ENCODE measurements around the gene RERE.
"Not testable (repeated sequence)": the region's sequence is repeated elsewhere in the genome, so short reads cannot be mapped to it uniquely, and the experiment has no call there.

RERE gene

DNA sequence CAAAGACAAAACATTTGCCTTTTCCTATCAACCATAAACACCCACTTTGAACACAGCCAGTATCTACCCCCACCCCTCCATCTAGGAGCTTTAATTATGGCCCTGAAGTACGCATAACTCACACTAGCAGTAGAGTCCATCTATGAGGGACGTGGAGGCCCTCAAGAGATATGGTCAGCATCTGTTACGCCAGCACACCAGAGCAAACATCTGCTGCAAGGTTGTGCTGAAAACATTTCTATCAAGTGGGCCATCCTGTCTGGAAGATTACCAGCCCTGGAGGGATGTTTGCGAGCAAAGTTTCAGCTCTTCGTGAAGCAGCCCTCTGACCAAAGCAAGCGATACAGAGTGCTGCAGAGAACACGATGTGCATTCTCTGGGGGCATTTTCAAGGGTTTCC, 424.9 kb downstream of the RERE start:
- no peak for DNase-seq

- no peak for DNase-seq
Observed at GRCh38 chr1:8390707-8391106, 426.7 kb downstream of the RERE start.

DNA sequence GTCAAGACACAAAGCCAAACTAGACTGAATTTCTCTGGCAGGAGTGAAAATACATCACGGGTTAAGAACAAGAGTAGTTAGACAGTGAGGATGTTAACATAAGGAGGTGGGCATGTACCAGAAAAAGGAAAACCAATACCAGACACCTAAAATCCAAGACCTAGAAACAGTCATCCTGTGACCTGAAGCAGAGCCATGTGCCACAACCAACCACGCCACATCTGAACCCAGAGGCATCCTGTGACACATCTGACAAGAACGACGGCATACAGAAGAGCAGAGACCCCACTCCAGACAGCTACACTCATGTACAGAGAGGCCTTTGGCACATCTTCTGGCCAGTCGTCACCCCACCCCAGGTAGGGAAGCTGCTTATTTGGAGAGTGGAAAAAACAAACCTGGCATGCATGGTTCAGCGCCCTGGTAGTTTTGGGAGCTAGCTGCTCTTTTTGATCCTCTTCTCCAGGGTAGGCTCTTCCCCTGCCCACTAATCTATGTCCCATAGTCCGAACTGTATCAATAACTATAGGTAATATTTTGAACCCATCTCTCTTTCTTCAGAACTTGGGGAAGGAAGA, 427.4 kb downstream of the RERE start:
- no peak for DNase-seq

- DNase-seq: no peak
Observed at GRCh38 chr1:8388732-8389562, 428.5 kb downstream of the RERE start.

- no peak for DNase-seq
Observed at GRCh38 chr1:8386247-8386646, 431.2 kb downstream of the RERE start.

GRCh38 chr1:8384577-8384976, 432.9 kb downstream of the RERE start:
- DNase-seq: no peak

DNA sequence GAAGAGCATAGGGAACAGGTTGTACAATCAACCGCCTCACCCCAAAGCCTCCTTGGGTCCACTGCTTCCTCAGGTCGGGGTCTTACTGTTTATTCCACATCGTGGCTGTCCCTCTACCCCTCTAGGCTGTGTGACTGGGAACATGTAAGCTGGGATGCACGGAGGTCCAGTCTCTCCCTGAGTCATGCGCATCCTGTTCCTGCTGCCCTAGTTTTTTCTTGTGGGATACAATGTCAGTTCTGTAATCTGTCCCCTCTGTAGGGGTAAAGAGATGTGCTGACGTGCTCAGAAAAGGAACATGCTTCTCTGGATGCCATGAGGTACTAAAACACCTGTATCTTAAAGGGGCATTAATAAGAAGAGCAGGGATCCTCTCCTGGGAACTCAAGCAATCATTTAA, 433.4 kb downstream of the RERE start:
- DNase-seq: no peak

DNA sequence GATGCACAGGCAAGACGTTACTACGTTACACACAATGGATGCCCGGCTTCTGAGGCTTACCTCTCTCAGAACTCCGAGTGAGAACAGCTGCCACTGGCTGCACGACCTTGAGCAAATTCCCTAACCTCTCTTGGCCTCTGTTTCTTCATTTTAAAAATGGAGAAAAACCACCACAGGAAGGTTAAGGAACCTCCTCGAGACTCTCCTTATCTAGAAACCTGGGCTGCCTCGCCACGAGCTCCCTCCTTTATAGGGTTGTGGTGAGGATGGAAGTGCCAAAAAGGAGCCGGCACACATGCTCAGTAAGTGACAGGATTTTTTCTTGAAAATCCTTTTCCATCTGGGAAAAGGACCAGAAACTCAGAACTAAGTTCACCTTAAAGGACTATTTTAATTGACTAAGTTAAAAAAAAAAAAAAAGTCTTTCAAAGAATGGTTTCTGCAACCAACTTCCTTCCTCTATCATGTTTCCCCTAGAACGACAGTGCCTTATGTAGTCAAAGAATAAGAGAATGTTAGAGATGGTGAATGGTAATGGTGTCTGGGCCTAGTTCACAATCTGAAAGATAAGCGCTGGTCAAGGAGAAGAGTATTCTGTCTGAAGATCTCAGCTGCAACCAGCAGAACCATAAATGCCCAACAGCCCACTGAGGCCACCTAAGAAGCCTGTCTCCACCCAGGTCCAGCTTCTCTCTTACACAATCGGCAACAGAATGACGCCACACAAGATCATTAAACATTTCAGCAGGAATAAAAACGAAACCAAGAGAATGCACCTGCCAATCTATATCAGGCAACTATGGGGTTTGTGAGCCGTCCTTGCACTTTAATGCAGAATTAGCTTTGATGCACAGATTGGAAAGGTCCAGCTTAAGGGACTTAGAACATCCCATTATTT, 434.6 kb downstream of the RERE start:
- no peak for DNase-seq

GRCh38 chr1:8382051-8382505, 435.4 kb downstream of the RERE start:
- DNase-seq: no peak

GRCh38 chr1:8381618-8382017, 435.8 kb downstream of the RERE start:
- no peak for DNase-seq

DNA sequence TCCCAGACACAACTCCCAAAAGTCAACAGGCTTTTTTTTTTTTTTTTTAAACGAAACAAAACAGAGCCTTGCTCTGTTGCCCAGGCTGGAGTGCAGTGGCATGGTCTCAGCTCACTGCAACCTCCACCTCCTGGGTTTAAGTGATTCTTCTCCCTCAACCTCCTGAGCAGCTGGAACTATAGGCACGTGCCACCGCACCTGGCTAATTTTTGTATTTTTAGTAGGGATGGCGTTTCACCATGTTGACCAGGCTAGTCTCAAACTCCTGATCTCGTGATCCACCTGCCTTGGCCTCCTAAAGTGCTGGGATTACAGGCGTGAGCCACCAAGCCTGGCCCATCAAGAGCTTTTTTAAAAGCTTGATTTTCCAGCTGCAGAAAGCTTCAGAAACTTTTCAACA, 437.1 kb downstream of the RERE start:
- DNase-seq: not testable (repeated sequence)

DNA sequence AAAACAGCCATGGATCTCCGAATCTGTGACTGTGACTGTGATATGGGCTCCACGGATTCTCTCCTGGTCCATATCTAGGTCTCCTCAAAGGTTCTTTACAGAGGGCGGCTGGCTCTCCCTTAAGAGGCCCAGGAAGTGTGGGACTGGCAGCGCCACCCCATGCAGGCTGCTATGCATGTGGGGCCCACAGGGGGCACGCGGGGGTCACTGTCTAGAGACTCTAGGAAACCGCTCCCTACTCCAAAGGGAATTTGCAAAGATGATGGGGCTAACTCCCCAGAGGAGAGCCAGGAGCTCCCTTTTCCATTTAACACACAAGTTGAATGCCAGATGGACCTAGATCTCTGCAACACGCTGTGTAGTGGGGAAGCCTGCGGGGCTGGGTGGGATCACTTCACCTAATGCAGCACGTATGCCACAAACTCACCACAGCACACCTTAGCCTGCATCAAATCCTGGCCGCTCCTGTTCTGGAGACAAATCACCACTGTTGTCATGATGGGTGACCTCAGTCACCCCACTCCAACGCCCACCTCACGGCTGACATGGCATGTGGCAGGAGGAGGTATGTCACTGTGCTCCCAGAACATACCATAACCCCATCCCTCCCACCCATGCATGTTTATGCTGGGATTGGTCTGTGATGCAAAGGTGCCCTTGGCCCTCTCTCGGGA, 437.8 kb downstream of the RERE start:
- DNase-seq: no peak

GRCh38 chr1:8378981-8379470, 438.4 kb downstream of the RERE start:
- DNase-seq: no peak

DNA sequence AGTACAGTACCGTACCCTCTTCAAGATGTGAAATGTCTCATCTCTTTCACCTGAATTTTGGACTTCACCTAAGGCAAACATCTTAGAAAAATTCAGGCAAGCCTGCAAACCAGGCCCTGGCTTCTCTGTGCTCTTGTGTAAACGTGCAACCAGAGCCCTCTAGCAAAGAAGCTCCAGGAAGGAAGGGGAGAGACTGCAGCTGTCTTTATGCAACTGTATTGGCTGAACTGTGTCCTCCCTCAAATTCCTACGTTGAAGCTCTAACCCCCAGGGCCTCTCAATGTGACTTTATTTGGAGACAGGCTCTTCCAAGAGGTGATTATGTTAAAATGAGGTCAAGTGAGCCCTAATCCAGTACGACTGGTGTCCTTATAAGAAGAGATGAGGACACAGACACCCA, 439.3 kb downstream of the RERE start:
- DNase-seq: no peak

DNA sequence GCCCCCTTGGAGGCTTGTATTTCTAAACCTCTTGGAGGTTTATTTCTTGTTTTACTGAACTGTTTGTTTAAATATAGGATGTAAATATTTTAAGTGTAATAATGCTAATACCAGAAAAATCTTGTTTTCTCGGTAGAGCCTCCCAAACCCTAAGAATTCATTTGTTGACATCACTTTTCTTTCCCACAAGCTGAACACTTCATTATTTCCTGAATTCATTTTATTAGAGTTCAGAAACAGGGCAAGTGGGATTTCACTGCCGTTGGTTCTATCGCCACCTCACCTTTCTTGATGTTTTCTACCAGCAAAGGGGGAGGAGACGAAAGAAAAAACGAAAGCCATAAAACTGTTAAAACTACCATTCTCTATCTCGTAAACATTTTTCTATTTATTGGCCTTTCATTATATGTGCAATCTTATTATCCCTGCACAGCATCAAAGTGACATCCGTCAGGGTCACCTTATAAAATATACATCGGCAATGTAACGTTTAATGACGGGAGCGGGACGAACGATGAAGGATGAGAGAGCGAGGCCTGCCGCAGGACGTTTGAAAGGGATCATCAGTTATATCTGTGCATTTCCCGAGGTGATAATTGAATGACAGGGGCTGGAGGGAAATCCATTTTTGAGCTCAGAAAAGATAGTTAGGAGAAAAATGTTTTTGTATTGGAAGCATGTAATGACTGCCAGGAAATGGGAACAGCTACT, 440.0 kb downstream of the RERE start:
- no peak for DNase-seq

- no peak for DNase-seq
Observed at GRCh38 chr1:8376358-8376840, 441.0 kb downstream of the RERE start.

DNA sequence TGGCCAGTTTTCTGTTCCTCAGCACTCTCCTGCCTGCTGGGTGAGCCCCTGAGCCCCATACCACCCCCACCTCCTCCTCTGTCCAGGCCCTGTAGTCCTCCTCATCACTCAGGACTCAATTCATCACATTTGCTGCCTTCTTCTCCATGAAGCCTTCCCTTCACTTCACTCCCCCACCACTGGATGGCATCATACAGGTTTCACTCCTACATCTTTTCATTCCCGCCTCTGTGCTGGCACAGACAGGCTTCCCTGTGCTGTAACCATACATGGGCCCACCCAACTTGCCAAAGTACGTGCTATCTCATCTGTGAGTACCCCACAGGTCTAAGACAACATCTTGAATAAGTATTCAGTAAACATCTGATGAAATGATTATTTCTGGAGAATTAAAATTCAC, 442.6 kb downstream of the RERE start:
- DNase-seq: no peak

- DNase-seq: no peak
Observed at GRCh38 chr1:8374356-8374755, 443.1 kb downstream of the RERE start.

- DNase-seq: no peak
Observed at GRCh38 chr1:8373581-8374241, 443.7 kb downstream of the RERE start.

- DNase-seq: no peak
Observed at GRCh38 chr1:8373125-8373524, 444.3 kb downstream of the RERE start.

- DNase-seq: no peak
Observed at GRCh38 chr1:8371372-8371991, 446.0 kb downstream of the RERE start.

Data from CD4-positive, alpha-beta T cell treated with Interleukin-15 for 1 hour (primary cell).